Fibroblast of skin of right quadriceps (primary cell): ENCODE data around the gene MOSMO.
"Not testable (repeated sequence)": the region's sequence is repeated elsewhere in the genome, so short reads cannot be mapped to it uniquely, and the experiment has no call there.

Experiments used
- DNase-seq: peaks from one replicate; pipeline ENCODE4 v3.0.0-alpha.2; 2013

Gene MOSMO

DNA sequence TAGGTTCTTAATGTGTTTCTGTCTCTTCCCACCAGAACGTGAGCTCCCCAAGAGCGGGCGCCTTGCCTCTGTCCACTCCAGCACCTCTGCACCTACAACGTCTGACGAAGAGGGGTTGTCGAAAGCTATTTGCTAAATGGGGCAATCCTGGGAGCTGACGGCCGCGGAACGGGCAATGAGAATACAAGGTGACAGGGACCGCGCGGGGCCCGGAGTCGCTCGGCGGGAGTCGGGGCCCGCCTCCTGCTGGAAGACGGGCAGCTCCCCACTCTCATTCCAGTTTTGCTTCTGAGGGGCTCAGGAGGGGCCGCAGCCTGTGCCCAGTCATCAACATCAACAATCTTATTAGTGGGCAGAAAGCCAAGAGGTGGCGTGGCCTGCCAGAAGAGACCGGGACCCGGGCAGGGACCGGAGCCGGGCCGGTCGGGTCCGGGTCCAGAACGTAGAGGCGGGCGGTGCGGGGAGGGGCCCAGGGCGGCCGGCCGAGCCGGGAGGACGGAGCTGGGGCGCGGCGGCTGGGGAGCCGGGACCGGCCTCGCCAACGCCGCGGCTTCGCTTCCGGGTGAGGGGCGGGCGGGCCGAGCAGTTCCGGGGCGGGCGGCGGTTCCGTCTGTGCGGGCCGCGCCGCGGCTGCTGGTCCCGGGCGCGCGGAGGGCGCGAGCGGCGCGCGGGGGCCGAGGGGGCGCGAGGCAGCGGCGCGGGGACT, at the start of gene MOSMO:
Gene MOSMO (plus strand): TSS at position 603 of the 706 bp plus-strand sequence. CDS start 191 bp downstream, outside the sequence.
- peak; percentile 49 for DNase-seq

DNA sequence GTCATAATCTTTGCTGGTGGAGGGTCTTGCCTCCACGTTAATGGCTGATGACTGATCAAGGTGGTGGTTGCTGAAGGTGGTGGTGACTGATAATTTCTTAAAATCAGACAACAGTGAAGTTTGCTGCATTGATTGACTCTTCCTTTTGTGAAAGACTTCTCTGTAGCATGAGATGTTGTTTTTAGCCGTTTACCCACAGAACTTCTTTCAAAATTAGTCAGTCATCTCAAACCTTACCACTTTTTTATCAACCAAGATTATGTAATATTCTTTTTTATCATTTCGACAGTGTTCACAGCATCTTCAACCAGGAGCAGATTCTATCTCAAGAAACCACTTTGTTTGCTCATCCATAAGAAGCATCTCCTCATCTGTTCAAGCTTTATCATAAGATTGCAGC, 48.9 kb upstream of the MOSMO start:
- no peak for DNase-seq

DNA sequence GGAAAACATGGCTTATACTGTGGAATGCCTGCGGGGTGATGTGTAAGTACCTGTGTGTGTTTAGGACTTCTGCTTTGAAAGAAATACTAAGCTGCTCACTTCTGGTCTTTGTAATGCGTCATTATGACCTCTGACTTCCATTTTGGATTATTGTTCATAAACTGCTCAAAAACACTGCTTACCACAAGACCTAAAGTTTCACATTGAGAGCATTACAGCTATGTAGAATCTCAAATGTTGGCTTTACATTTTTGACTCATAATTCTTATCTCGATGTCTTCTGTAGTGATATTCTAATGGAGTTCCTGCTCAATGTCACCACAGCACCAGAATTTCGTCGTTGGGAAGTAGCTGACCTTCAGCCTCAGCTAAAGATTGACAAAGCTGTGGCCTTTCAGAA, 45.4 kb upstream of the MOSMO start:
- DNase-seq = no peak

DNA sequence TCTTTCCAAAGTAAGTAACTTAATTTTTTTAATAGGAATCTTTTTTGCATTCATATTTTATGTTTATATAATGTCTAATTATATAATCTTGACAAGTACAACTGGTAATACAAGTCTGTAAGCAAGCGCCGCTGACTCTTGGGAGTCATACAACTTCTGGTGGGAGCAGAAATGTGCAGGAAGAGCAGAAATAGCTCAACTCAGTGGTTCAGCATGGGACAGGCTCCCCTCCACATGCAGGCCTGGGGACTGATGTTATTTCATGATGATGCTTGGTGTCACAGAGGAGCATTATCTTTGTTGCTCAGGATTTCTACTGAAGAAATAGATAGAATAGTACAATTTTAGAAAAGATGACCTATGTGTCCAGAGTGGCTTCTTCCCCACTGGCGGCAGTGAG, 44.0 kb upstream of the MOSMO start:
- DNase-seq = no peak

DNA sequence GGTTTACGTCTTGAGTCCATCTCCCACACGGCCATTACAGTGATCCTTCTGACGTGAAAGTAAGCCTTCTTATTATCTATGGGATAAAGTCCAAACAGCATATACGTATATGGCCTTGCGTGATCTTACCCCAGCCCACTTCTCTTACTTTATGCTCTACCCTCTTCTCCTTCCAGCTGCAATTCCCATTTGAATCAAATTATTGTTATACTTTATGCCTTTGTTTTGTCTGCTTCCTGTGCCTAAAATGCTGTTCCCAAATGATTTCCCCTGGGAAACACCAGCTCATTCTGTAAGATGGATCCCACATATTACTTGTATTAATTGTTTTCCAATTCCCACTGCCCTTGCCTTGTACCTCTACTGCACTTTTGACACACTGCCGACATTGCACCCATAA, 43.6 kb upstream of the MOSMO start:
- DNase-seq = no peak

- no peak for DNase-seq
Measured at GRCh38 chr16:21971856-21972255, 36.1 kb upstream of the MOSMO start.

DNA sequence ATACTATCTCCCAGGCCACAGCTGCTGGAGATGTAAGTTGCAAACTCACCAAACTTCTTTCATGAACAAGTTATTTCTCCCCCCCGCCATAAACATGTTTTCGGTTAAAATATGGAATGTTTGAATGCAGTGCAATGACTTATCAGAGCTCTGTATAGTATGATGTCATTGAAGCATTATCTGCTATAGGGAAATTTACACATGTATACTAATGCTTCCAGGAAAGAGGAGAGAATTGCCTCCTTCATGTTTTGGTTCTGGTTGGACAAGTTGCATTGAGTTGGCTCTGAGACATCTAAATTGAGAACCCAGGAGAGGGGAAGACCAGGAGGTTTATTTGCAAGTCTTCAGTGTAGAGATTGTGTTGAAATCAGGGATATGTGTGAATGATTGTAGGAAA, 34.0 kb upstream of the MOSMO start:
- no peak for DNase-seq

DNA sequence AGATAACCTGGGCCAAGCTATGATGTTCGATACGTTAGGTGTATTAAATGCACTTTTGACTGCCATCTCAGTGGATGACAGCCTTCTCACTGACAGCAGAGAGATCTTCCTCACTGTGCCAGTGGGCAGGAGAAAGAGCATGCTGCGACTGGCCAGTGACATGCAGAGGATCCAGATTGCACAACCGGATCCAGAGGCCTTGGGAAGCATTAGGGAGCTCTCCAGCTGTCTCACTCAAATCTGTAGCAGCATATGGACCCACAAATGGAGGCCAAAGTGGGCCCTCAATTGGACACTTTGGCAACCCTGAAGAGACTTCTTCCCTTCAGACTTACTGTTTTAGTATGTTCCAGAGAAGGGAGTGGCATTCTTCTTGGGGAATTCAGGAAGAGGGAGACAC, 27.9 kb upstream of the MOSMO start:
- no peak for DNase-seq

DNA sequence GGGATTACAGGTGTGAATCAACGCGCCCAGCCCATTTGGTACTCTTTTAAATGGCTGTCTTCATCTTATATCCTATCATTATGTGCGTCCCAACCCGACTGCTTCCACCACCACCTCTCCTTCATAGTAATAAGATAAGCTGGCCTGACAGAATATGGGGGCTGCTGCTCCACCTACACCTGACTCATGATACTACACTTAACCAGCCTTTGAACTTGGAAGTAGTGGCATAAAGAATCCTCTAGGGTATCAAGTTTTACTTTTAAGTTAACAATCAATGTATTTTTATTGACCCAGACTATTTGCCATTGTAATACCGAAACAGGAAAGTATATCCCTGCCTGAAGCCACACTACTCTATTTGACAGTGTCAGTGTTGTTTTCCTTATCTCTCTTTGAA, 25.8 kb upstream of the MOSMO start:
- DNase-seq = no peak

DNA sequence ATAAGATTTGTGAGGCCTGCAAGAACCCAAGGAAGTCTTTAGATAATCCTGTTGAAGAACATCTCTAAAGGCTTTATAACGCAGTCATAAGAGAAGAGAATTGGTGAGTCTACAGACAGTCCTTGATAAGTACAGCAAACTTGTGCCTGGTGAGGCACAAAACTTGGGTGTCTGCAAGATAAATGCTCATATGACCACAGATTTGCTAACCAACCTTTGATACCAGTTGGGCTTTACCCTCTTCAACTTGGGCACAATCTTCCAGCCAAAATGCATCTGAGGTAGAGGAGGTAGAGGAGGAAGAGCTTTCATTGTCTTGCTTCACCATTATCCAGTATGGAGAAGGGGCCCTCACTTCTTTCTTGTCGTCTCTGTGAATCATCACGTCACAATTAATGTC, 23.8 kb upstream of the MOSMO start:
- no peak for DNase-seq

DNA sequence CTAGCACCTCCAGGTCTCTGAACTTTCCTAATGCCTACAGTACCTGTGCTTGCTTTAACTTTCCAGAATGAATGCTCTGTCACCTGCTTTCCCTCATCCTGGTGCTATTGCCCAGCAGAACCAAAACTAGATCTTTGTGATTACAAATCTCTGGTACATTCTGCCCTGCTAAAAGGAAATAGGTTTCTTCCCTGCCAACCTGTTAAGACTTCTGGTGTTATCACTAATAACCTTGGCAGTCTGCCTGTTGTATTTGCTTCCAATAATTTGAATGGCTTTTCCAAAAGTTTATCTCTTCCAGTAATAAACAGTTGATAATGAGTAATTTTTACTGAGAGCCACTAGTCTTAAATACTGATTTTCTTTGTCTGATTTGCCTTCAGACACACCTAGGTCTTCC, 22.4 kb upstream of the MOSMO start:
- no peak for DNase-seq

GRCh38 chr16:21986692-21987246, 21.1 kb upstream of the MOSMO start:
- DNase-seq = no peak

GRCh38 chr16:21987498-21987897, 20.4 kb upstream of the MOSMO start:
- no peak for DNase-seq

GRCh38 chr16:21989133-21989532, 18.8 kb upstream of the MOSMO start:
- DNase-seq = peak; percentile 57

GRCh38 chr16:21989751-21990150, 18.2 kb upstream of the MOSMO start:
- no peak for DNase-seq

DNA sequence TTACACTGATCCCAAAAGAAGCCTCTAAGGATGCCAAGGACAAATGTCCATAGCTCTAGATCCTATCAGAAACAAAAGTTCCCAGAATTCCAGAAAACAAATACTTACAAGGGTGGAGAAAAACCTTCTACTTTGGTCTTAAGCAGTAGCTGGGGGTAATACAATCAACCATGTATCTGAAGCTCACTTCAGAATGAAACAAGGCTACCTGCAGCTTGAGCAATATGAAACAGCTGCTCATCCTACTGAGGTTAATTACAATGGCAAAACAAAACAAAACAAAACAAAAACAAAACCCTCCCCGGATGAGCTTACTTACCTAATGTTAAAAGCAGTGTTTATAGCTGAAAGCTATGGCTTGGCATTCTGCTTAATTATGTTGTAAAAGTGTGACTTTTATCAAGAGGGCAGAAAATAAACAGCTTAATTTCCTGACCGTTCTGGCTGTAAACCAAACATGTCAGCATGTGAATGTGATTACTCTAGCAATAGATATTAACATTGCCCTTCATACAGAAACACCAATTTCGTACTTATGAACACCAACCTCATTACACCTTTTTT, 17.4 kb upstream of the MOSMO start:
- no peak for DNase-seq

DNA sequence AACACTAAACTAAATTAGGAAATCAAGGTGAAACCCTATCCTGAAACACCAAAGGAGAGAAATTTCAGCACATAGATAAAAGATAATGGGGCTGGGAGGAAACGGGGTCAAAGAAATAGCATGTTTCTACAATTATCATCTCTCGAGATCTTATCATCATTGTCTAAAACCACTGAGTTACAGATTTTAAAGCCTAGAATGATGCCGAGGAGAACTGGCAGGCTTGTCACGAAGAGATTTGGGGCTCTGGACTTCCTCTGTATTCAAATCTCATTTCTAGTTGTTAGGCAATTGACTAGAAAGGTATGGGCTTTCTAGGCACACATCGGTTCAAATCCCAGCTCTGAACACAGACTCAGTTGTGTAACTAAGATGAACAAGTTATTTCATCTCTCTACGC, 16.3 kb upstream of the MOSMO start:
- DNase-seq = no peak

DNA sequence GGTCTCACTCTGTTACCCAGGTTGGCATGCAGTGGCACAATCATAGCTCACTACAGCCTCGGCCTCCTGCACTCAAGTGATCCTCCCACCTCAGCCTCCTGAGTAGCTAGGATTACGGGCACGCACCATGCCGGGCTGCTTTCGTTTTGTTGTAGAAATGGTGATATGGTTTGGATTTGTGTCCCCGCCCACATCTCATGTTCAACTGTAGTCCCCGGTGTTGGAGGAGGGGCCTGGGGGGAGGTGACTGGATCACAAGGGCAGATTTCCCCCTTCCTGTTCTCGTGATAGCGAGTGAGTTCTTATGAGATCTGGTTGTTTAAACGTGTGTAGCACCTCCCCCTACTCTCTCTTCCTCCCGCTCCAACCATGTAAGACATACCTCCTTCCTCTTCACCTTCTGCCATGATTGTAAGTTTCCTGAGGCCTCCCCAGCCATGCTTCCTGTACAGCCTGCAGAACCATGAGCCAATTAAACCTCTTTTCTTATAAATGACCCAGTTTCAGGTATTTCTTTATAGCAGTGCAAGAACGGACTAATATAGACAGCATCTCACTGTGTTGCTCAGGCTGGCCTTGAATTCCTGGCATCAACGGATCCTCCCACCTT, 12.9 kb upstream of the MOSMO start:
- DNase-seq = no peak

GRCh38 chr16:21996923-21997696, 10.8 kb upstream of the MOSMO start:
- DNase-seq = no peak

DNA sequence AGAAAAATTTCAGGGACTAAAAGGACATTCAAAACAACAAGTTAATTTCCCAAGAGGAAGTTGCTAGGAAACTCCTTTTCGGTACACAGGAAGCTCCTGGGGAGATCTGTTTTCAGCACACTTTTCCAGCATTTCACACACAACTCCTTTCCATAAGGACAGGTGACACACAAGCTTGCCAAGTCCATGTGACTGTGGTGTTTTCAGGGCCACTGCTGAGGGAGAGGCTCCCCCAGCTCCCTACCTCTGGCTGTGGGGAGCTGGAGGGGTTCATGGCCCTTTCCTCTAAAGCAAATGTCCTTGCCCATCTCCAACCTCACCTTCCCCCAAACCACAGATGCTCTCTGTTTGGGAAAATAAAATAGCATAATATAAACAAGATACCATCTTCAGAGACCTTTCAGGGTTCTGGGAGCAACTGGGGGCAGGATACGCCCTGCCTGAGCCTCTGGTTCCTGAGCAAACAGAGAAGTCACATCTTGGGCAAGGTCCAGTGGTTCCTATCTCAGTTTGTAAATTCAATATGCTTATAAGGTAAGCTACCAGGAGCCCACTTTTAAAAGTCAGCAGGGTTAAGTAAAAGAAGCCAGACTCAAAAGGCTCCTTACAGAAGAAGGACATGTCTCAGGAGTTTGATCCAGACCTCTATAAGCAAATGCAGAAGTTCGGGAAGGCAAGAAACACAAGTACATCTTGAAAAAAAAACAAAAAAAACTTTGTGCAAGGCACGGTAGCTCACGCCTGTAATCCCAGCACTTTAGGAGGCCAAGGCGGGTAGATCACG, 10.0 kb upstream of the MOSMO start:
- no peak for DNase-seq

GRCh38 chr16:22001591-22001990, 6.3 kb upstream of the MOSMO start:
- DNase-seq = peak; percentile 39

DNA sequence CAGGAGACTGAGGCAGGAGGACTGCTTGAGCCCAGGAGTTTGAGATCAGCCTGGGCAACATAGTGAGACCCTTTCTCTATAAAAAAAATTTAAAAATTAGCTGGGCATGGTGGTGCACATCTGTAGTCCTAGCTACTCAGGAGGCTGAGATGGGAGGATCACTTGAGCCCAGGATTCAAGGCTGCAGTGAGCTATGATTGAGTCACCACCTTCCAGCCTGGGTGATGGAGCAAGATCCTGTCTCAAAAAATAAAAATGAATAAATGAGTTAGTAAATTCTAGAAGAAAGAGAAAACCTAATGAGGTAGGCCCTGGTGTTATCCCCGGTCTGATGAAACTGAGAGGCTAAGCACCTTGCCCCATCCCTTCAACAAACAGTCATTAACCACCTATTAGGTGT, 5.9 kb upstream of the MOSMO start:
- DNase-seq = not testable (repeated sequence)

DNA sequence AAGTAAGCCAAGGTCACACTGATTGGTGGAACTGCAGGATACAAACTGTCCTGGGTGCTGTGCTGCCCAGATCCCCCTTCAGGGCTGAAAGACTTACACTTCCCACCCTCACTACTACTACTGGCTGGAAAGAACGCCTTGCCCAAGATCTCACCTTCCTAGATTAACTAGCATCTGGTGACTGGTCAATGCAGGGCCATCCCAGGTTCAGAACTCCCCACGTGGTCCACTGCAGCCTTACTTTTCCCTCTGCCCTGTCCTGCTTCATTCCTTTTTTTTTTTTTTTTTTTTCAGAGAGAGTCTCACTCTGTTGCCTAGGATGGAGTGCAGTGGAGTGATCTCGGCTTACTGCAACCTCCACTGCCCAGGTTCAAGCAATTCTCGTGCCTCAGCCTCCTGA, 4.7 kb upstream of the MOSMO start:
- DNase-seq = no peak
